MM.1S (cell line): Measurements from ENCODE around the gene FGD6.

Experiments used
- EZH2 ChIP-seq: fragments of 300-600 bp; sonication (generic); optimal IDR thresholded peaks from 2 replicates; pipeline ENCODE3; 2017; ENCODE audit warnings: low read depth, mild to moderate bottlenecking, antibody characterized with exemption, low read length, mixed read lengths
- EZH2phosphoT487 ChIP-seq: fragments of 300-600 bp; sonication (generic); IDR thresholded peaks from 2 replicates; pipeline ENCODE4 v1.6.1; 2018; ENCODE audit warnings: antibody characterized with exemption, low read length
- TF ChIP-seq, protein P1 (sequence below): fragments of 300-600 bp; sonication (generic); IDR thresholded peaks from 2 replicates; pipeline ENCODE4 v1.5.1; 2016; ENCODE audit warnings: antibody characterized with exemption, low read length, mixed read lengths

DNA sequence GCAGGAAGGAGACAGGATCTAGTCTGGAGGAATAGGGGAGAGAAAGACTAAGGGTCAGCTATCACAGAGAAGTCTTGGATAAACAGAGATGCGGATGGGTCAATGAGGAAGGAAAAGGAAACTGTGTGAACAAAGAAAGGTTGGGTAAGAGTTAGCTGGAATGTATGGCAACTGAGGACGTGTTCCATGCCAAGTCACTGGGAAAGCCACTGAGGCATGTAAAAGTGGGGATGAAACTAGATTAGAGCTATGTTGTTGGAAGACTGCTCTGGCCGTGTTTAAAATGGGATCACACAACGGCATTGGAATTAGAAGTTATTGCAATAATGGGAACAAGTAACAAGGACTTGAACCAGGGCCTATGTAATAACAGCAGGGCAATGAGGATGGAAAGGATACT lies 139.9 kb downstream of the FGD6 start:
- TF ChIP-seq, protein P1, sequence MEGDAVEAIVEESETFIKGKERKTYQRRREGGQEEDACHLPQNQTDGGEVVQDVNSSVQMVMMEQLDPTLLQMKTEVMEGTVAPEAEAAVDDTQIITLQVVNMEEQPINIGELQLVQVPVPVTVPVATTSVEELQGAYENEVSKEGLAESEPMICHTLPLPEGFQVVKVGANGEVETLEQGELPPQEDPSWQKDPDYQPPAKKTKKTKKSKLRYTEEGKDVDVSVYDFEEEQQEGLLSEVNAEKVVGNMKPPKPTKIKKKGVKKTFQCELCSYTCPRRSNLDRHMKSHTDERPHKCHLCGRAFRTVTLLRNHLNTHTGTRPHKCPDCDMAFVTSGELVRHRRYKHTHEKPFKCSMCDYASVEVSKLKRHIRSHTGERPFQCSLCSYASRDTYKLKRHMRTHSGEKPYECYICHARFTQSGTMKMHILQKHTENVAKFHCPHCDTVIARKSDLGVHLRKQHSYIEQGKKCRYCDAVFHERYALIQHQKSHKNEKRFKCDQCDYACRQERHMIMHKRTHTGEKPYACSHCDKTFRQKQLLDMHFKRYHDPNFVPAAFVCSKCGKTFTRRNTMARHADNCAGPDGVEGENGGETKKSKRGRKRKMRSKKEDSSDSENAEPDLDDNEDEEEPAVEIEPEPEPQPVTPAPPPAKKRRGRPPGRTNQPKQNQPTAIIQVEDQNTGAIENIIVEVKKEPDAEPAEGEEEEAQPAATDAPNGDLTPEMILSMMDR, result no peak
- TF ChIP-seq EZH2phosphoT487, result no peak
- TF ChIP-seq EZH2, result no peak
